Lower leg skin (tissue), 3 donors: Measurements from ENCODE around the gene YKT6.

Experiments used
- POLR2A ChIP-seq, 2 donors: fragments of 450-650 bp; IDR thresholded peaks; one replicate each; pipeline ENCODE4 v1.6.1; 2016 to 2017; ENCODE audit warnings: antibody characterized with exemption in 2 of 2, mild to moderate bottlenecking in 1 of 2, moderate library complexity in 1 of 2
- TF ChIP-seq, protein P1 (sequence below), 3 donors: fragments of 450-650 bp; IDR thresholded peaks; one replicate each; pipeline ENCODE4 v1.5.1; 2016; ENCODE audit warnings: antibody characterized with exemption in 3 of 3, mild to moderate bottlenecking in 3 of 3, moderate library complexity in 2 of 3

GRCh38 chr7:44208085-44208484 is 7.3 kb downstream of the YKT6 start:
- TF ChIP-seq, protein P1, sequence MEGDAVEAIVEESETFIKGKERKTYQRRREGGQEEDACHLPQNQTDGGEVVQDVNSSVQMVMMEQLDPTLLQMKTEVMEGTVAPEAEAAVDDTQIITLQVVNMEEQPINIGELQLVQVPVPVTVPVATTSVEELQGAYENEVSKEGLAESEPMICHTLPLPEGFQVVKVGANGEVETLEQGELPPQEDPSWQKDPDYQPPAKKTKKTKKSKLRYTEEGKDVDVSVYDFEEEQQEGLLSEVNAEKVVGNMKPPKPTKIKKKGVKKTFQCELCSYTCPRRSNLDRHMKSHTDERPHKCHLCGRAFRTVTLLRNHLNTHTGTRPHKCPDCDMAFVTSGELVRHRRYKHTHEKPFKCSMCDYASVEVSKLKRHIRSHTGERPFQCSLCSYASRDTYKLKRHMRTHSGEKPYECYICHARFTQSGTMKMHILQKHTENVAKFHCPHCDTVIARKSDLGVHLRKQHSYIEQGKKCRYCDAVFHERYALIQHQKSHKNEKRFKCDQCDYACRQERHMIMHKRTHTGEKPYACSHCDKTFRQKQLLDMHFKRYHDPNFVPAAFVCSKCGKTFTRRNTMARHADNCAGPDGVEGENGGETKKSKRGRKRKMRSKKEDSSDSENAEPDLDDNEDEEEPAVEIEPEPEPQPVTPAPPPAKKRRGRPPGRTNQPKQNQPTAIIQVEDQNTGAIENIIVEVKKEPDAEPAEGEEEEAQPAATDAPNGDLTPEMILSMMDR (IDR thresholded peaks at IDR 0.05), result no peak
- no peak for TF ChIP-seq POLR2A (IDR thresholded peaks at IDR 0.05)
